Keratinocyte (primary cell): ENCODE data around the gene SMIM24.

Experiments
- EZH2 ChIP-seq: IDR thresholded peaks from one replicate; pipeline ENCODE4 v1.6.1; 2012; ENCODE audit warnings: inconsistent platforms, mild to moderate bottlenecking, low read length, moderate library complexity
- TF ChIP-seq, protein P1 (sequence below), 3 experiments: IDR thresholded peaks in 1 of 3; conservative IDR thresholded peaks in 1 of 3; optimal IDR thresholded peaks in 1 of 3; 2 replicates in 2 of 3; 3 replicates in 1 of 3; pipeline versions ENCODE3 to v1.5.1; 2011; ENCODE audit warnings: low read length in 3 of 3, mild to moderate bottlenecking in 3 of 3, moderate library complexity in 2 of 3, control low read depth in 1 of 3, inconsistent platforms in 1 of 3; ENCODE audit not compliant: insufficient read depth in 2 of 3; ENCODE audit errors: extremely low read depth in 1 of 3

DNA sequence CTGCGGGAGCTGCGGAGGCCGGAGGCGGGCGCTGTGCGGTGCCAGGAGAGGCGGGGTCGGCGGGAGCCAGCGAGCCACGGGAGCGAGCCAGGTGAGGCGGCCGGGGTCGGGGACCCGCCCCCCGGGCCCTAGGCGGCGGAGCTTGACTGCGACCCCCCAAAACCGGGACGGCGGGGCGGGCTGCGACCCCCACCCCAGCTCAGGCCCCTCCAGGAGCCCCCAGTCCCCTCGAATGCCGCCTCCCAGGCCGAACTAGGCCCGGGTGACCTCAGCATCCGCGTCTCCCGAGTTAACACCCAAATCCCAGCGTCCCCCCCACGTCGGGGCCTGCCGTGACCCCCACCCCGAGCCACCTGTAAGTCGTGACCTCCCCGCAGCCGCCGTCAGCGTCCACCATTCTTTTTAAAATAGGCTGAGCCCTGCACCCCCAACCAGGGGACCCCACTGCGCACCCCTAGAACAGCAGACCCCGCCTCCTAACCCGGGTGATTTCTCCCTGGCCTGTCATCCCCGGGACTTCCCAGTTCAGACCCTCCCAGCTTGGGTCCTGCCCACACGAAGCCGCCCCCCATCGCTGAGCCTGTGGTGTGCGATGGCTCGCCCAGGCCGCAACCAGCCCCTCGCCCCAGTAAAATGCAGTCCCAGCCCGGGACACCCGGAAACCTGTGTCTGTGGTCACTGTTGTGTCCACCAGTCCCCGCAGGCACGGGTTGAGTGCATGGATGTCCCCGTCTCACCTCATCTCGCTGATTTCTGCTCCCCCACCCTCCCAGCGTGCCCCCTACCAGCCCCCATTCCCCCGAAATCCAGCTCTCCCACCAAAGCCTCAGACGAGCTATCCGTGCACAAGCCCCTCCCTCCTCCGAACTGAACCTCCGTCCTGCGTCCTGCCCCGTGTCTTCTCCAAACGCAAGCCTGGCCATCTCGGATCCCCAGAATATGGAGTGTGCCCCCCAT is 26.3 kb upstream of the SMIM24 start:
- TF ChIP-seq, protein P1, sequence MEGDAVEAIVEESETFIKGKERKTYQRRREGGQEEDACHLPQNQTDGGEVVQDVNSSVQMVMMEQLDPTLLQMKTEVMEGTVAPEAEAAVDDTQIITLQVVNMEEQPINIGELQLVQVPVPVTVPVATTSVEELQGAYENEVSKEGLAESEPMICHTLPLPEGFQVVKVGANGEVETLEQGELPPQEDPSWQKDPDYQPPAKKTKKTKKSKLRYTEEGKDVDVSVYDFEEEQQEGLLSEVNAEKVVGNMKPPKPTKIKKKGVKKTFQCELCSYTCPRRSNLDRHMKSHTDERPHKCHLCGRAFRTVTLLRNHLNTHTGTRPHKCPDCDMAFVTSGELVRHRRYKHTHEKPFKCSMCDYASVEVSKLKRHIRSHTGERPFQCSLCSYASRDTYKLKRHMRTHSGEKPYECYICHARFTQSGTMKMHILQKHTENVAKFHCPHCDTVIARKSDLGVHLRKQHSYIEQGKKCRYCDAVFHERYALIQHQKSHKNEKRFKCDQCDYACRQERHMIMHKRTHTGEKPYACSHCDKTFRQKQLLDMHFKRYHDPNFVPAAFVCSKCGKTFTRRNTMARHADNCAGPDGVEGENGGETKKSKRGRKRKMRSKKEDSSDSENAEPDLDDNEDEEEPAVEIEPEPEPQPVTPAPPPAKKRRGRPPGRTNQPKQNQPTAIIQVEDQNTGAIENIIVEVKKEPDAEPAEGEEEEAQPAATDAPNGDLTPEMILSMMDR (optimal IDR thresholded peaks at IDR 0.05 in 1 of 3, IDR thresholded peaks at IDR 0.05 in 1 of 3, conservative IDR thresholded peaks at IDR 0.05 in 1 of 3; ENCODE audit: extremely low read depth in 1 of 3, insufficient read depth in 2 of 3, low read length in 3 of 3): no peak
- TF ChIP-seq EZH2: no peak
